ENCODE measurements around the gene EXTL2.

The EXTL2 gene

DNA sequence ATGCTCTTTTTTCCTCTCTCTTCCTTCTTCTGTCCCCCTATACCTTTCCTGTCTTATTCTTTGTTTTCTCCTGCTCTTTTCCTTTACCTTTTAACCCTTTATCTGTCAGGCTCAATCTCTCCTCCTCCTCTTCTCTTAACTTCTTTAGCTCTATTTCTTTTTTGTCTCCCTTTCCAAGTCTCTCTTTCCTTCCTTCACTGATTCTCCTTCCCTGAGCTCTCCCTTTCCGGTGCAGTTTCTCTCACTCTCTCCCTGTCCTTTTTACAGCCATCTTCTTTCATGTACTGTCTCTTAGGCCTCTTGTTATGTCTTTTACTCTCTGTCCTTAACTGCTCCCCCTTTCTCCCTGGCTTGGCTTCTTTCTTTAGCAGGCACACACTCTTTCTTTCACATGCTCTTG, 13.2 kb upstream of the EXTL2 start:
- no peak for DNase-seq
- Histone ChIP-seq H3K18ac (ENCODE audit: low read length) (no peak overlapping the region), H3K36me3 (ENCODE audit: control insufficient read depth, insufficient read depth, low read length) (no peaks in the 10 kb centered on the region), H4K5ac (ENCODE audit: low read length) (no peak overlapping the region), H3K4me3 (ENCODE audit: low read length) (no peak overlapping the region), H3K4ac (ENCODE audit: low read depth, low read length) (no peak overlapping the region), H3K4me2 (ENCODE audit: low read length) (no peak overlapping the region), H3K79me1 (ENCODE audit: low read length) (peaks cover 4% of the 10 kb centered on the region), H2AK5ac (ENCODE audit: low read length) (no peak overlapping the region), H3K56ac (ENCODE audit: low read length) (no peak overlapping the region), H3K23ac (ENCODE audit: low read length) (no peak overlapping the region), H2BK15ac (replicated peaks; ENCODE audit: low read depth) (no peak overlapping the region), H3K4me1 (ENCODE audit: control insufficient read depth, low read depth, low read length) (no peaks in the 10 kb centered on the region), H3K27me3 (ENCODE audit: insufficient read depth, low read length, poor library complexity) (no peaks in the 10 kb centered on the region), H3K9ac (ENCODE audit: low read length) (no peak overlapping the region), H3K27ac (ENCODE audit: low read depth, low read length) (no peak overlapping the region), H4K8ac (ENCODE audit: low read depth, low read length) (no peak overlapping the region), H2BK5ac (ENCODE audit: low read length) (no peak overlapping the region), H2BK120ac (ENCODE audit: low read depth, low read length) (no peak overlapping the region), H3K79me2 (ENCODE audit: control insufficient read depth, insufficient read depth, low read length) (peaks cover 3% of the 10 kb centered on the region)
- WGBS (ENCODE audit: extremely low coverage, insufficient coverage, low lambda C conversion rate) = no CpG with 5 or more reads among the region's 1 CpG

DNA sequence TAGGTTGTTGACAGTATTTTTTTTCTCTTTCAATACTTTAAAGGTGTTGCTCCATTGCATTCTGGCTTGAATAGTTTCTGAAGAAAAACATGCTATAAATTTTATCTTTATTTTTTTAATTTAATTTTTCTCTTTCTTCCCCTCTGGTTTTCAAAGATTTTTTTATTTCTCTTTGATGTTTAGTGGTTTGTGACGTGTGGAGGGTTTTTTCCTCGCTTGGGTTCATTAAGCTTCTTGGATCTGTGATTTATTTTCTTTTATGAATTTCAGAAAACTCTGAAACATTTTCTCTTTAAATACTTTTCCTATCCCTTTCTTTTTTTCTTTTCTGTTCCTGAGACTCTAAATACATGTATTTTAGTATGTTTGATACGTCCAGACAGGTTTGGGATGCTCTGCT, 10.5 kb upstream of the EXTL2 start:
- Histone ChIP-seq H3K36me3 (ENCODE audit: control insufficient read depth, insufficient read depth, low read length) (no peaks in the 10 kb centered on the region), H3K56ac (ENCODE audit: low read length) (no peak overlapping the region), H3K4me3 (ENCODE audit: low read length) (no peak overlapping the region), H3K79me2 (ENCODE audit: control insufficient read depth, insufficient read depth, low read length) (peaks cover 3% of the 10 kb centered on the region), H3K27me3 (ENCODE audit: insufficient read depth, low read length, poor library complexity) (no peaks in the 10 kb centered on the region), H2AK5ac (ENCODE audit: low read length) (no peak overlapping the region), H3K4me2 (ENCODE audit: low read length) (no peak overlapping the region), H3K23ac (ENCODE audit: low read length) (no peak overlapping the region), H3K4me1 (ENCODE audit: control insufficient read depth, low read depth, low read length) (no peaks in the 10 kb centered on the region), H2BK15ac (replicated peaks; ENCODE audit: low read depth) (no peak overlapping the region), H3K27ac (ENCODE audit: low read depth, low read length) (no peak overlapping the region), H3K4ac (ENCODE audit: low read depth, low read length) (no peak overlapping the region), H3K9ac (ENCODE audit: low read length) (no peak overlapping the region), H2BK5ac (ENCODE audit: low read length) (no peak overlapping the region), H4K5ac (ENCODE audit: low read length) (no peak overlapping the region), H2BK120ac (ENCODE audit: low read depth, low read length) (no peak overlapping the region), H4K8ac (ENCODE audit: low read depth, low read length) (no peak overlapping the region), H3K18ac (ENCODE audit: low read length) (no peak overlapping the region), H3K79me1 (ENCODE audit: low read length) (peaks cover 4% of the 10 kb centered on the region)
- WGBS (ENCODE audit: extremely low coverage, insufficient coverage, low lambda C conversion rate) = no CpG with 5 or more reads among the region's 3 CpGs
- DNase-seq = no peak

DNA sequence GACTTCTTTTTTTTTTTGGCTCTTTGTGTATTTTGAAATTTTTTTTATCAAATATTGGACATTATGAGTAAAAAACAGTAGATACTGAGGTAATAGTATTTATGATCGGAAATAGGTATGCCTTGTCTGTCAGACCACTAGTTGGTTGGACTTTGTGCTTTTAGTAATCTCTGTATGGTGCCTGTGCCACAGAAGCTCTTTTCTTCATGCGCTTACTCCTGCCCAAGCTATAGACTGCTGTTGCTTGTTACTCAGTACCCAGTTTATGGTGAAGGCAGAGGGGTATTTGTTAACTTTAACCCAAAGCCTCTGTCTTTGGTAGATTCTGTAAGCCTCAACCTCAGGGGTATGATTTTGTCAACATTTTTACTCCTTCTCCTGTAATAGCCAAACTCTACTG, 9.9 kb upstream of the EXTL2 start:
- Histone ChIP-seq H3K4ac (ENCODE audit: low read depth, low read length) (no peak overlapping the region), H3K36me3 (ENCODE audit: control insufficient read depth, insufficient read depth, low read length) (no peaks in the 10 kb centered on the region), H3K18ac (ENCODE audit: low read length) (no peak overlapping the region), H3K79me2 (ENCODE audit: control insufficient read depth, insufficient read depth, low read length) (peaks cover 3% of the 10 kb centered on the region), H3K27ac (ENCODE audit: low read depth, low read length) (no peak overlapping the region), H2AK5ac (ENCODE audit: low read length) (no peak overlapping the region), H3K23ac (ENCODE audit: low read length) (no peak overlapping the region), H3K27me3 (ENCODE audit: insufficient read depth, low read length, poor library complexity) (no peaks in the 10 kb centered on the region), H2BK15ac (replicated peaks; ENCODE audit: low read depth) (no peak overlapping the region), H2BK5ac (ENCODE audit: low read length) (no peak overlapping the region), H4K8ac (ENCODE audit: low read depth, low read length) (no peak overlapping the region), H4K5ac (ENCODE audit: low read length) (no peak overlapping the region), H3K9ac (ENCODE audit: low read length) (no peak overlapping the region), H3K56ac (ENCODE audit: low read length) (no peak overlapping the region), H3K4me3 (ENCODE audit: low read length) (no peak overlapping the region), H3K4me1 (ENCODE audit: control insufficient read depth, low read depth, low read length) (no peaks in the 10 kb centered on the region), H2BK120ac (ENCODE audit: low read depth, low read length) (no peak overlapping the region), H3K4me2 (ENCODE audit: low read length) (no peak overlapping the region), H3K79me1 (ENCODE audit: low read length) (peaks cover 5% of the 10 kb centered on the region)
- no CpG with 5 or more reads among the region's 2 CpGs for WGBS (ENCODE audit: extremely low coverage, insufficient coverage, low lambda C conversion rate)
- no peak for DNase-seq

DNA sequence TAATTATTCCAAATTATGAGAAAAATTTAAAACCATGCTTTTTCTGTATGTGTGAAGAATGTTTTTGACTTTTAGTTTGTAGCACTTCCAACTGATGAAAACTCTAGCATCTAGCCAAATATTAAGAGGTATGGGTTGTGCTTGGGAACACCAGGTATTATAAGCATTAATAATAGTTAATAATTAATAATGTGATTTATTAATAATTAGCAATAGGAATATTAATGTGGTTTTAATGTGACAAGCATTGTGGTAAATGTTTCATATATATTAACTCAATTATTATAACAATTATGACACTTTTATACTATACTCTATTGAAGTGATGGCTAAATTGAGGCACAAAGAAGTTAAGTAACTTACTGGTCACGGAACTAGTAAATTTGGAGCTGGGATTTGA, 9.1 kb upstream of the EXTL2 start:
- Histone ChIP-seq H2BK120ac (ENCODE audit: low read depth, low read length) (no peak overlapping the region), H3K36me3 (ENCODE audit: control insufficient read depth, insufficient read depth, low read length) (no peaks in the 10 kb centered on the region), H2BK15ac (replicated peaks; ENCODE audit: low read depth) (no peak overlapping the region), H4K5ac (ENCODE audit: low read length) (no peak overlapping the region), H3K4me3 (ENCODE audit: low read length) (no peak overlapping the region), H2AK5ac (ENCODE audit: low read length) (no peak overlapping the region), H3K9ac (ENCODE audit: low read length) (no peak overlapping the region), H3K27me3 (ENCODE audit: insufficient read depth, low read length, poor library complexity) (no peaks in the 10 kb centered on the region), H4K8ac (ENCODE audit: low read depth, low read length) (no peak overlapping the region), H3K4ac (ENCODE audit: low read depth, low read length) (no peak overlapping the region), H3K4me1 (ENCODE audit: control insufficient read depth, low read depth, low read length) (no peaks in the 10 kb centered on the region), H3K79me1 (ENCODE audit: low read length) (peaks cover 6% of the 10 kb centered on the region), H3K23ac (ENCODE audit: low read length) (no peak overlapping the region), H2BK5ac (ENCODE audit: low read length) (no peak overlapping the region), H3K27ac (ENCODE audit: low read depth, low read length) (no peak overlapping the region), H3K79me2 (ENCODE audit: control insufficient read depth, insufficient read depth, low read length) (peaks cover 3% of the 10 kb centered on the region), H3K56ac (ENCODE audit: low read length) (no peak overlapping the region), H3K4me2 (ENCODE audit: low read length) (no peak overlapping the region), H3K18ac (ENCODE audit: low read length) (no peak overlapping the region)
- no CpG with 5 or more reads among the region's 1 CpG for WGBS (ENCODE audit: extremely low coverage, insufficient coverage, low lambda C conversion rate)
- no peak for DNase-seq

DNA sequence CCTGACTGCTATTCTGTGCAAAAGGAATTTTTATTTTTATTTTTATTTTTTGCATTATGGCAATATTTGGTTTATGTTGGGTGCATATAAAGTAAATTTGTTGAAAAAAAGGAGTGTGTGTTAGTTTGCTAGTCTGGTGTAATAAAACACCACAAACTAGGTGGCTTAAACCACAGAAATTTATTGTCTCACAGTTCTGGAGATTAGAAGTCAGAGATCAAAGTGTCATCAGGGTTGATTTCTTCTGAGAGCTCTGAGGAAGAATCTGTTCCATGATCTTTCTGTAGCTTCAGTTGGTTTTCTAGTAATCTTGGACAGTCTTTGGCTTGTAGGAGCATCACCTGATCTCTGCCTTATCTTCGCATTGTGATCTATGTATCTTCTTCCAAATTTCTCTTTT, 7.7 kb upstream of the EXTL2 start:
- H3K79me1 ChIP-seq (ENCODE audit: low read length) = peaks cover 6% of the 10 kb centered on the region
- no peak overlapping the region for H4K8ac ChIP-seq (ENCODE audit: low read depth, low read length)
- no peak overlapping the region for H2BK120ac ChIP-seq (ENCODE audit: low read depth, low read length)
- peaks cover 4% of the 10 kb centered on the region for H3K79me2 ChIP-seq (ENCODE audit: control insufficient read depth, insufficient read depth, low read length)
- no peak overlapping the region for H3K18ac ChIP-seq (ENCODE audit: low read length)
- no peak for DNase-seq
- no peak overlapping the region for H3K9ac ChIP-seq (ENCODE audit: low read length)
- no peak overlapping the region for H3K27ac ChIP-seq (ENCODE audit: low read depth, low read length)
- H2AK5ac ChIP-seq (ENCODE audit: low read length) = no peak overlapping the region
- H3K27me3 ChIP-seq (ENCODE audit: insufficient read depth, low read length, poor library complexity) = no peaks in the 10 kb centered on the region
- no peak overlapping the region for H3K56ac ChIP-seq (ENCODE audit: low read length)
- no peak overlapping the region for H3K4me2 ChIP-seq (ENCODE audit: low read length)
- H4K5ac ChIP-seq (ENCODE audit: low read length) = no peak overlapping the region
- H3K4me1 ChIP-seq (ENCODE audit: control insufficient read depth, low read depth, low read length) = no peaks in the 10 kb centered on the region
- no peak overlapping the region for H3K4ac ChIP-seq (ENCODE audit: low read depth, low read length)
- no peak overlapping the region for H3K4me3 ChIP-seq (ENCODE audit: low read length)
- WGBS (ENCODE audit: extremely low coverage, insufficient coverage, low lambda C conversion rate) = no CpG with 5 or more reads among the region's 1 CpG
- H3K36me3 ChIP-seq (ENCODE audit: control insufficient read depth, insufficient read depth, low read length) = no peaks in the 10 kb centered on the region
- no peak overlapping the region for H2BK15ac ChIP-seq (replicated peaks; ENCODE audit: low read depth)
- no peak overlapping the region for H3K23ac ChIP-seq (ENCODE audit: low read length)
- no peak overlapping the region for H2BK5ac ChIP-seq (ENCODE audit: low read length)

DNA sequence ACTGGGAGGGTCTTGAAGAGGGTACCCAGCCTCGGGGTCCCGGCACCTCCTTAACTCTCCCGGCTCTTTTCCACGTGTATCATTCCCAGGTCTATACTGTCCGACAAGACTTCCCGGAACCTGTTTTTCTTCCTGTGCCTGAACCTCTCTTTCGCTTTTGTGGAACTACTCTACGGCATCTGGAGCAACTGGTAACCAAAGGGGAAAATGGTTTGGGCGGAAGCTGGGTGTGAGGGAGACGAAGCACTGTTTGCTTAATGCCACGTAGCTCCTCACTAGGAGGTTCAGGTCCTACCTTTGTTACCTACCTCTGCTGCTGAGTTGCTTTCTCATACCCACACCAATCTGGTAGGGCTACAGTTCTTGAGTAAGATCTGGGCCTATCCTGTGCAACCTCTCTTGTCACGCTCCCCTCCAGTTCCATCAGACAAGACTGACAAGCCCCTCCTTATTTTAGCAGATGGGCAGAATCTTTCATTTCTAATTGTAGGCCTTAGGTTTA, 1.9 kb upstream of the EXTL2 start:
- no CpG with 5 or more reads among the region's 12 CpGs for WGBS (ENCODE audit: extremely low coverage, insufficient coverage, low lambda C conversion rate)
- peaks cover 3% of the 10 kb centered on the region for H3K4me1 ChIP-seq (ENCODE audit: control insufficient read depth, low read depth, low read length)
- H2BK5ac ChIP-seq (ENCODE audit: low read length) = no peak overlapping the region
- peak overlapping the region; percentile 89 for H3K4me2 ChIP-seq (ENCODE audit: low read length)
- no peak overlapping the region for H2BK120ac ChIP-seq (ENCODE audit: low read depth, low read length)
- peak overlapping the region; percentile 99 for H3K4me3 ChIP-seq (ENCODE audit: low read length)
- H3K27ac ChIP-seq (ENCODE audit: low read depth, low read length) = no peak overlapping the region
- no peaks in the 10 kb centered on the region for H3K27me3 ChIP-seq (ENCODE audit: insufficient read depth, low read length, poor library complexity)
- H3K79me1 ChIP-seq (ENCODE audit: low read length) = peaks cover 12% of the 10 kb centered on the region
- no peak overlapping the region for H4K8ac ChIP-seq (ENCODE audit: low read depth, low read length)
- DNase-seq = peak; percentile 83
- H3K18ac ChIP-seq (ENCODE audit: low read length) = peak overlapping the region; percentile 45
- H4K5ac ChIP-seq (ENCODE audit: low read length) = no peak overlapping the region
- H3K79me2 ChIP-seq (ENCODE audit: control insufficient read depth, insufficient read depth, low read length) = peaks cover 24% of the 10 kb centered on the region
- peak overlapping the region; percentile 93 for H3K56ac ChIP-seq (ENCODE audit: low read length)
- H3K23ac ChIP-seq (ENCODE audit: low read length) = no peak overlapping the region
- H3K36me3 ChIP-seq (ENCODE audit: control insufficient read depth, insufficient read depth, low read length) = no peaks in the 10 kb centered on the region
- H2AK5ac ChIP-seq (ENCODE audit: low read length) = no peak overlapping the region
- peak overlapping the region; percentile 84 for H3K4ac ChIP-seq (ENCODE audit: low read depth, low read length)
- peak overlapping the region; percentile 95 for H3K9ac ChIP-seq (ENCODE audit: low read length)
- no peak overlapping the region for H2BK15ac ChIP-seq (replicated peaks; ENCODE audit: low read depth)

Data from mesendoderm (in vitro differentiated cells).